ENCODE measurements around the gene SLC16A5. TPM values are rescaled to one million over a fixed set of nuclear protein-coding genes. Genes with fewer than 3 reads are reported as not detected.
A peak's percentile ranks its signal among the peaks of the same experiment; 100 is the strongest.

The SLC16A5 gene
- total RNA-seq, 2 experiments from 2014 or later, result not detected

DNA sequence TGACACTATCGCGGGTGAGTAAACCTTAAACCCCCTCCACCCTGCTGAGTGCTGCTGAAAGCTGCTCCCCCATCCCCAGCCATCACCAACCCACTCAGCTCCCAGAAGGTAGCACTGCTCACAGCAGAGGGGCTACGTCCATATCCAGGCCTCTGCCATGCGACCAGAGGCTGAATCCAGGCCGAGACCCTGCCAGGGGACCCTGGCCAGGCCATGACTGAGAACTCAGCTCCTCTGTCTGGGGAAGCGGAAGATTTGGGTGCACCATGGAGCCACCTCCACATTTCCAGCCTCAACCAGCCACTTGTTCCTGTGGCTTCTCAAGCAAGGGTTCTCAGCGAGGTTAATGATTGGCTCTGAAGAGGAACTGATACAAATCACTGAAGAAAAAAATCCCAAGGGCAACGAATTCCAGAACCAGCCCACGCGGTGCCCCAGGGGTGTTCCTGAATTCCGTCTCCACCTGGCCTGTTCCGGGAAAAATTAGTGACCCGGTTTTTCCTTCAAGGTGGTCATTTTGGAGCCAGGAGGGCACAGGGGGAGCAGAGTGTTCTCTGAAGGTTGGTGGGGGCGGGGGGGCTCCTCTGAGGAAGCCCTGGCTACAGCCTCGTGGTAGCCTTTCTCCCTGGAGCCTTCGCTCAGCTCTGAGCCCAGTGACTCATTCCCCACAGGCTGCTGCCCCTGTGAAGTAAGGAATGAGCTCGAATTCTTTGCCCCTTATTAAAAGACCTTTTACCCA is 9.3 kb upstream of the SLC16A5 start:
- BruUV-seq (replicated peaks), result no TSS peak
- no peaks in the 10 kb centered on the region for H4K20me1 ChIP-seq (ENCODE audit: insufficient read depth, low read length)
- no peaks in the 10 kb centered on the region for H3K9me2 ChIP-seq (ENCODE audit: insufficient read depth, low read length)
- H3K4me1 ChIP-seq (ENCODE audit: insufficient read depth, low read length, poor library complexity, severe bottlenecking), result no peaks in the 10 kb centered on the region
- ChIA-PET CTCF (ENCODE audit: unreplicated experiment) (interaction anchor here (0.5 kb wide), 1 partner anchor 93 kb away, joined by 4 read pairs; no protein-coding TSS in a partner anchor), POLR2A (no interaction called here)
- DNase-seq (ENCODE audit: low spot score), result no peak
- no peaks in the 10 kb centered on the region for H3K79me2 ChIP-seq (ENCODE audit: insufficient read depth, low read depth, low read length)
- intact Hi-C loops (cut with micrococcal nuclease; ENCODE audit: unreplicated experiment), result no loop called here
- no peak overlapping the region for H3K4me3 ChIP-seq (ENCODE audit: low read depth, low read length, poor library complexity, severe bottlenecking)
- no peaks in the 10 kb centered on the region for H3K36me3 ChIP-seq (ENCODE audit: insufficient read depth, low read length)
- no peak overlapping the region for H3K27ac ChIP-seq (ENCODE audit: low read depth, low read length, poor library complexity, severe bottlenecking)
- TF ChIP-seq EZH2phosphoT487 (IDR thresholded peaks at IDR 0.05; ENCODE audit: borderline replicate concordance, low read depth, low read length), result no peak
- TF ChIP-seq, protein P1, sequence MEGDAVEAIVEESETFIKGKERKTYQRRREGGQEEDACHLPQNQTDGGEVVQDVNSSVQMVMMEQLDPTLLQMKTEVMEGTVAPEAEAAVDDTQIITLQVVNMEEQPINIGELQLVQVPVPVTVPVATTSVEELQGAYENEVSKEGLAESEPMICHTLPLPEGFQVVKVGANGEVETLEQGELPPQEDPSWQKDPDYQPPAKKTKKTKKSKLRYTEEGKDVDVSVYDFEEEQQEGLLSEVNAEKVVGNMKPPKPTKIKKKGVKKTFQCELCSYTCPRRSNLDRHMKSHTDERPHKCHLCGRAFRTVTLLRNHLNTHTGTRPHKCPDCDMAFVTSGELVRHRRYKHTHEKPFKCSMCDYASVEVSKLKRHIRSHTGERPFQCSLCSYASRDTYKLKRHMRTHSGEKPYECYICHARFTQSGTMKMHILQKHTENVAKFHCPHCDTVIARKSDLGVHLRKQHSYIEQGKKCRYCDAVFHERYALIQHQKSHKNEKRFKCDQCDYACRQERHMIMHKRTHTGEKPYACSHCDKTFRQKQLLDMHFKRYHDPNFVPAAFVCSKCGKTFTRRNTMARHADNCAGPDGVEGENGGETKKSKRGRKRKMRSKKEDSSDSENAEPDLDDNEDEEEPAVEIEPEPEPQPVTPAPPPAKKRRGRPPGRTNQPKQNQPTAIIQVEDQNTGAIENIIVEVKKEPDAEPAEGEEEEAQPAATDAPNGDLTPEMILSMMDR (conservative IDR thresholded peaks at IDR 0.05; ENCODE audit: low read length), result no peak
- peak overlapping the region; percentile 44; the same call in 1 of the 2 replicates for H2AFZ ChIP-seq (ENCODE audit: low read length)
- peak overlapping the region; percentile 27; the same call in 1 of the 2 replicates for H3K4me2 ChIP-seq (ENCODE audit: low read length)
- H3K9me3 ChIP-seq (ENCODE audit: low read length), result no peaks in the 10 kb centered on the region

DNA sequence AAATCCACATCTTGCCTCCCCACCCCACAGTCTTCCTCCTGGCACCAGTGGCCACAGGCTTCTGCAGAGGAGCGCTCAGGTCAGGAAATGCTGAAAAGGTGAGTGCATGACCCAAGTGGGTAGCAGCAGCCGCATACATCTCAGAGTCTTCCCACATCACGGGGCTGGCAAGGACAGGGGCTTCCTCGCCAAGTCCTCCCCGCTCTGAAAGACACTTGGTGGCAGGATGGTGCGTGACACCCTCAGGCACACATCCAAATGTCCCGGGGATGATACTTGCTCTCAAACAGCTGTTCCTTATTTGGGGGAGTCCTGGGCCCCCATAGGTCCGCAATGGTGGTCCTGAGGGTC is 8.8 kb upstream of the SLC16A5 start:
- Histone ChIP-seq H3K4me1 (ENCODE audit: insufficient read depth, low read length, poor library complexity, severe bottlenecking) (no peaks in the 10 kb centered on the region), H3K4me2 (ENCODE audit: low read length) (no peak overlapping the region)

More for the DNA sequence above, 8.8 kb upstream of the SLC16A5 start:
- TF ChIP-seq EZH2phosphoT487 (IDR thresholded peaks at IDR 0.05; ENCODE audit: borderline replicate concordance, low read depth, low read length), result no peak
- TF ChIP-seq, protein P1 (conservative IDR thresholded peaks at IDR 0.05; ENCODE audit: low read length), result no peak
- no peaks in the 10 kb centered on the region for H3K9me3 ChIP-seq (ENCODE audit: low read length)
- no peaks in the 10 kb centered on the region for H4K20me1 ChIP-seq (ENCODE audit: insufficient read depth, low read length)
- DNase-seq (ENCODE audit: low spot score), result no peak
- ChIA-PET POLR2A (no interaction called here), CTCF (ENCODE audit: unreplicated experiment) (no interaction called here)
- H3K9me2 ChIP-seq (ENCODE audit: insufficient read depth, low read length), result no peaks in the 10 kb centered on the region
- no peak overlapping the region for H3K4me3 ChIP-seq (ENCODE audit: low read depth, low read length, poor library complexity, severe bottlenecking)
- BruUV-seq (replicated peaks), result no TSS peak
- no peaks in the 10 kb centered on the region for H3K79me2 ChIP-seq (ENCODE audit: insufficient read depth, low read depth, low read length)
- H3K36me3 ChIP-seq (ENCODE audit: insufficient read depth, low read length), result no peaks in the 10 kb centered on the region
- intact Hi-C loops (cut with micrococcal nuclease; ENCODE audit: unreplicated experiment), result no loop called here
- H3K27ac ChIP-seq (ENCODE audit: low read depth, low read length, poor library complexity, severe bottlenecking), result no peak overlapping the region
- H2AFZ ChIP-seq (ENCODE audit: low read length), result no peak overlapping the region

Measured in OCI-LY7 (cell line).